KMS-11 (cell line): ENCODE data around the gene DXO.

Experiments
- H2AFZ ChIP-seq: fragments of 200-600 bp; sonication (generic); 2 replicates; pipeline ENCODE4 v1.6.1; 2016; ENCODE audit warnings: antibody characterized with exemption, mixed run types, low read depth
- H3K27ac ChIP-seq: fragments of 200-600 bp; sonication (generic); 2 replicates; pipeline ENCODE4 v1.6.1; 2016; ENCODE audit warnings: mild to moderate bottlenecking, mixed run types
- H3K27me3 ChIP-seq: fragments of 200-600 bp; sonication (generic); 2 replicates; pipeline ENCODE4 v1.6.1; 2017; ENCODE audit warnings: mild to moderate bottlenecking, low read depth, mixed run types, moderate library complexity; ENCODE audit not compliant: insufficient read depth
- H3K36me3 ChIP-seq: fragments of 200-600 bp; sonication (generic); 2 replicates; pipeline ENCODE4 v1.6.1; 2017; ENCODE audit warnings: mild to moderate bottlenecking, mixed run types; ENCODE audit not compliant: insufficient read depth
- H3K4me1 ChIP-seq: fragments of 200-600 bp; sonication (generic); 2 replicates; pipeline ENCODE4 v1.6.1; 2016; ENCODE audit warnings: mild to moderate bottlenecking, low read depth, mixed run types; ENCODE audit not compliant: poor library complexity, severe bottlenecking
- H3K4me2 ChIP-seq: fragments of 200-600 bp; sonication (generic); 2 replicates; pipeline ENCODE4 v1.7.0; 2016; ENCODE audit warnings: mild to moderate bottlenecking, mixed run types
- H3K4me3 ChIP-seq: fragments of 200-600 bp; sonication (generic); IDR thresholded peaks from 2 replicates; pipeline ENCODE4 v1.6.1; 2017; ENCODE audit warnings: low read depth, low read length, mixed read lengths; ENCODE audit not compliant: insufficient read depth
- H3K79me2 ChIP-seq: fragments of 200-600 bp; sonication (generic); 2 replicates; pipeline ENCODE4 v1.6.1; 2016; ENCODE audit warnings: low read depth, mixed run types; ENCODE audit not compliant: insufficient read depth
- H3K9ac ChIP-seq: fragments of 200-600 bp; sonication (generic); 2 replicates; pipeline ENCODE4 v1.6.1; 2016; ENCODE audit warnings: mild to moderate bottlenecking, mixed run types
- H4K20me1 ChIP-seq: fragments of 200-600 bp; sonication (generic); 2 replicates; pipeline ENCODE4 v1.6.1; 2016; ENCODE audit warnings: mild to moderate bottlenecking, mixed run types; ENCODE audit not compliant: insufficient read depth
- CTCF ChIP-seq: fragments of 200-600 bp; sonication (generic); conservative IDR thresholded peaks from 2 replicates; pipeline ENCODE4 v1.6.1; 2017; ENCODE audit warnings: low read depth, mild to moderate bottlenecking, antibody characterized with exemption, low read length, moderate library complexity, mixed read lengths

Gene DXO

GRCh38 chr6:31920811-31921210 lies 51.1 kb downstream of the DXO start:
- Histone ChIP-seq H4K20me1 (no peaks in the 10 kb centered on the region), H3K4me1 (no peaks in the 10 kb centered on the region), H3K36me3 (no peaks in the 10 kb centered on the region), H3K79me2 (no peaks in the 10 kb centered on the region), H3K4me2 (no peak overlapping the region), H3K27ac (no peak overlapping the region), H3K4me3 (no peak overlapping the region), H2AFZ (no peak overlapping the region), H3K27me3 (no peaks in the 10 kb centered on the region; the same call in 1 of the 2 replicates), H3K9ac (no peak overlapping the region)
- TF ChIP-seq CTCF: no peak
